ENCODE data around the gene SIRT1. TPM values are rescaled to one million over a fixed set of nuclear protein-coding genes. Genes with fewer than 3 reads are reported as not detected.

The SIRT1 gene
- total and polyA plus RNA-seq, 2 of the 4 experiments (the other 2 are of a cell fraction): 9.5 to 12.9 TPM

GRCh38 chr10:67903581-67903980, 19.1 kb downstream of the SIRT1 start:
- no peaks in the 10 kb centered on the region; the same call in 1 of the 2 replicates for H3K4me1 ChIP-seq (ENCODE audit: control insufficient read depth, insufficient read depth, low read length)
- no peak overlapping the region for H3K23ac ChIP-seq (ENCODE audit: low read depth, low read length)
- no TSS peak for BruUV-seq (replicated peaks)
- H3K4ac ChIP-seq (ENCODE audit: low read depth, low read length): no peak overlapping the region
- in situ Hi-C loops (cut with MboI; ENCODE audit: low sequenced_read_pairs) (no loop called here), intact Hi-C loops (cut with micrococcal nuclease) (no loop called here), dilution Hi-C loops (cut with HindIII; ENCODE audit: low sequenced_read_pairs, unreplicated experiment) (no loop called here)
- no peak overlapping the region for H3K4me2 ChIP-seq (ENCODE audit: low read depth, low read length)
- no peak overlapping the region for H2BK120ac ChIP-seq (ENCODE audit: low read depth, low read length)
- peaks cover 6% of the 10 kb centered on the region; the same call in 1 of the 2 replicates for H3K9me1 ChIP-seq (ENCODE audit: insufficient read depth, low read length)
- H3K56ac ChIP-seq (ENCODE audit: extremely low read depth, insufficient read depth, low read length): no peak overlapping the region
- no peak for DNase-seq
- no peak overlapping the region for H2AFZ ChIP-seq (replicated peaks; ENCODE audit: low read length, poor library complexity)
- H3K79me1 ChIP-seq (ENCODE audit: low read depth in 1 of 2, low read length in 2 of 2): peaks cover 14 to 34% of the 10 kb centered on the region in 2 experiments
- no peak overlapping the region for H2AK9ac ChIP-seq (replicated peaks; ENCODE audit: low read depth, low read length, poor library complexity)
- no peaks in the 10 kb centered on the region for H4K20me1 ChIP-seq (ENCODE audit: insufficient read depth, low read length)
- no peak overlapping the region for H3K4me3 ChIP-seq (ENCODE audit: insufficient read depth, low read depth, low read length)
- H2BK5ac ChIP-seq (ENCODE audit: low read depth, low read length, poor library complexity, severe bottlenecking): no peak overlapping the region
- no peak overlapping the region for H3K18ac ChIP-seq (ENCODE audit: low read depth, low read length)
- TF ChIP-seq MAZ (IDR thresholded peaks at IDR 0.05; ENCODE audit: borderline replicate concordance, low read depth, low read length) (no peak), MXI1 (IDR thresholded peaks at IDR 0.05; ENCODE audit: borderline replicate concordance, low read depth, low read length) (no peak), CEBPB (IDR thresholded peaks at IDR 0.05; ENCODE audit: low read depth, low read length) (no peak), RCOR1 (IDR thresholded peaks at IDR 0.05; ENCODE audit: insufficient replicate concordance, low read length) (no peak), MAFK (IDR thresholded peaks at IDR 0.05; ENCODE audit: low read depth, low read length) (no peak), POLR2A (IDR thresholded peaks at IDR 0.05; ENCODE audit: low read depth, low read length) (no peak)
- no peak overlapping the region for H3K27ac ChIP-seq (ENCODE audit: insufficient read depth, low read length)
- no peak overlapping the region for H4K8ac ChIP-seq (ENCODE audit: low read depth in 2 of 2, low read length in 2 of 2)
- peaks cover 39% of the 10 kb centered on the region for H3K36me3 ChIP-seq (ENCODE audit: control insufficient read depth, insufficient read depth, low read length)
- H3K14ac ChIP-seq (replicated peaks; ENCODE audit: low read depth, low read length): no peak overlapping the region
- H2AK5ac ChIP-seq (ENCODE audit: low read depth, low read length): no peak overlapping the region
- CTCF ChIA-PET: interaction anchor here (1.2 kb wide), 1 partner anchor 16 kb away, joined by 3 read pairs; no protein-coding TSS in a partner anchor
- H2BK15ac ChIP-seq (ENCODE audit: low read depth, low read length): no peak overlapping the region
- no peaks in the 10 kb centered on the region for H3K9me3 ChIP-seq (ENCODE audit: control insufficient read depth, insufficient read depth, low read length)
- H4K91ac ChIP-seq (ENCODE audit: insufficient read depth, low read depth, low read length): no peak overlapping the region
- POLR2A ChIA-PET (ENCODE audit: unreplicated experiment): no interaction called here
- H3K9ac ChIP-seq (ENCODE audit: low read depth, low read length): no peak overlapping the region
- no peak for ATAC-seq (ENCODE audit: low read depth)
- 95% methylated on average over 4 of the region's 7 CpGs; no CpG with 5 or more reads in 1 of the 2 experiments for WGBS, 2 experiments (ENCODE audit: extremely low coverage in 2 of 2, insufficient read length in 1 of 2)
- H4K5ac ChIP-seq (ENCODE audit: low read depth, low read length): no peak overlapping the region
- no peak overlapping the region for H2BK20ac ChIP-seq (ENCODE audit: low read depth, low read length)
- H3K27me3 ChIP-seq (ENCODE audit: control insufficient read depth, insufficient read depth, low read length): no peaks in the 10 kb centered on the region
